ENCODE data around the gene HCRT. TPM values are rescaled to one million over a fixed set of nuclear protein-coding genes. Genes with fewer than 3 reads are reported as not detected.

HCRT gene
- total and polyA plus RNA-seq, 2 donors = 0.19 to 0.23 TPM

- Histone ChIP-seq H3K36me3 (ENCODE audit: control insufficient read depth in 2 of 2, insufficient read depth in 2 of 2, low read length in 1 of 2) (peaks cover 48% of the 10 kb centered on the region in 2 donors), H3K27me3 (ENCODE audit: control insufficient read depth in 2 of 2, insufficient read depth in 1 of 2, low read length in 1 of 2) (no peaks in the 10 kb centered on the region), H3K27ac (ENCODE audit: low read depth in 1 of 2, low read length in 1 of 2) (no peak overlapping the region), H3K9me3 (ENCODE audit: control insufficient read depth in 2 of 2, insufficient read depth in 1 of 2, low read length in 1 of 2) (no peaks in the 10 kb centered on the region), H3K4me3 (ENCODE audit: low read length in 2 of 2) (no peak overlapping the region), H3K4me1 (ENCODE audit: control insufficient read depth in 2 of 2, insufficient read depth in 2 of 2, low read length in 2 of 2) (no peaks in the 10 kb centered on the region)
- no peak for DNase-seq (ENCODE audit: low read depth in 6 of 9, low spot score in 9 of 9)
- 98% methylated on average over 14 of the region's 14 CpGs for WGBS
Measured at GRCh38 chr17:42200706-42201457, 15.6 kb upstream of the HCRT start.

- H3K4me1 ChIP-seq (ENCODE audit: control insufficient read depth in 2 of 2, insufficient read depth in 2 of 2, low read length in 2 of 2) = peaks cover 1 to 2% of the 10 kb centered on the region in 2 donors
- H3K4me3 ChIP-seq (ENCODE audit: low read length in 2 of 2) = no peak overlapping the region
- DNase-seq (ENCODE audit: low read depth in 6 of 9, low spot score in 9 of 9) = no peak
- H3K36me3 ChIP-seq (ENCODE audit: control insufficient read depth in 2 of 2, insufficient read depth in 2 of 2, low read length in 1 of 2) = peaks cover 39 to 40% of the 10 kb centered on the region in 2 donors
- no peaks in the 10 kb centered on the region for H3K27me3 ChIP-seq (ENCODE audit: control insufficient read depth in 2 of 2, insufficient read depth in 1 of 2, low read length in 1 of 2)
- 88% methylated on average over 12 of the region's 12 CpGs for WGBS
- no peak overlapping the region for H3K27ac ChIP-seq (ENCODE audit: low read depth in 1 of 2, low read length in 1 of 2)
- H3K9me3 ChIP-seq (ENCODE audit: control insufficient read depth in 2 of 2, insufficient read depth in 1 of 2, low read length in 1 of 2) = no peaks in the 10 kb centered on the region
Measured at GRCh38 chr17:42199416-42200011, 14.3 kb upstream of the HCRT start.

GRCh38 chr17:42198897-42199296 lies 13.6 kb upstream of the HCRT start:
- H3K9me3 ChIP-seq (ENCODE audit: control insufficient read depth in 2 of 2, insufficient read depth in 1 of 2, low read length in 1 of 2) = no peaks in the 10 kb centered on the region
- 53% methylated on average over 4 of the region's 4 CpGs for WGBS
- DNase-seq (ENCODE audit: low read depth in 6 of 9, low spot score in 9 of 9) = peak in 1 of 9 donors; percentile 25
- peaks cover 3 to 8% of the 10 kb centered on the region in 2 donors for H3K4me1 ChIP-seq (ENCODE audit: control insufficient read depth in 2 of 2, insufficient read depth in 2 of 2, low read length in 2 of 2)
- H3K4me3 ChIP-seq (ENCODE audit: low read length in 2 of 2) = no peak overlapping the region
- H3K27ac ChIP-seq (ENCODE audit: low read depth in 1 of 2, low read length in 1 of 2) = no peak overlapping the region
- H3K36me3 ChIP-seq (ENCODE audit: control insufficient read depth in 2 of 2, insufficient read depth in 2 of 2, low read length in 1 of 2) = peaks cover 33 to 35% of the 10 kb centered on the region in 2 donors
- no peaks in the 10 kb centered on the region for H3K27me3 ChIP-seq (ENCODE audit: control insufficient read depth in 2 of 2, insufficient read depth in 1 of 2, low read length in 1 of 2)

- Histone ChIP-seq H3K27me3 (ENCODE audit: control insufficient read depth in 2 of 2, insufficient read depth in 1 of 2, low read length in 1 of 2) (no peaks in the 10 kb centered on the region), H3K4me1 (ENCODE audit: control insufficient read depth in 2 of 2, insufficient read depth in 2 of 2, low read length in 2 of 2) (peaks cover 10 to 17% of the 10 kb centered on the region in 2 donors), H3K4me3 (ENCODE audit: low read length in 2 of 2) (no peak overlapping the region), H3K9me3 (ENCODE audit: control insufficient read depth in 2 of 2, insufficient read depth in 1 of 2, low read length in 1 of 2) (no peaks in the 10 kb centered on the region), H3K36me3 (ENCODE audit: control insufficient read depth in 2 of 2, insufficient read depth in 2 of 2, low read length in 1 of 2) (peaks cover 25 to 31% of the 10 kb centered on the region in 2 donors), H3K27ac (ENCODE audit: low read depth in 1 of 2, low read length in 1 of 2) (no peak overlapping the region)
- 99% methylated on average over 8 of the region's 8 CpGs for WGBS
- no peak for DNase-seq (ENCODE audit: low read depth in 6 of 9, low spot score in 9 of 9)
Measured at GRCh38 chr17:42197564-42198156, 12.4 kb upstream of the HCRT start.

GRCh38 chr17:42193969-42194899 lies 9.0 kb upstream of the HCRT start, which contains the start of gene GHDC:
GHDC (minus strand) TSS chr17:42194494; CDS start chr17:42193581, 913 bp downstream.
- no peaks in the 10 kb centered on the region for H3K27me3 ChIP-seq (ENCODE audit: control insufficient read depth in 2 of 2, insufficient read depth in 1 of 2, low read length in 1 of 2)
- peak; percentile 68 to 93 (median 82) for DNase-seq (ENCODE audit: low read depth in 6 of 9, low spot score in 9 of 9)
- peak within 1 kb of the TSS; percentile 71 to 78 for H3K27ac ChIP-seq (ENCODE audit: low read depth in 1 of 2, low read length in 1 of 2)
- peak within 1 kb of the TSS; percentile 67 to 72 for H3K4me3 ChIP-seq (ENCODE audit: low read length in 2 of 2)
- peaks cover 10 to 17% of the 10 kb centered on the region in 2 donors for H3K4me1 ChIP-seq (ENCODE audit: control insufficient read depth in 2 of 2, insufficient read depth in 2 of 2, low read length in 2 of 2)
- H3K9me3 ChIP-seq (ENCODE audit: control insufficient read depth in 2 of 2, insufficient read depth in 1 of 2, low read length in 1 of 2) = no peaks in the 10 kb centered on the region
- H3K36me3 ChIP-seq (ENCODE audit: control insufficient read depth in 2 of 2, insufficient read depth in 2 of 2, low read length in 1 of 2) = peaks cover 0 to 2% of the 10 kb centered on the region in 2 donors
- WGBS = 22% methylated on average over 24 of the region's 24 CpGs

- no peaks in the 10 kb centered on the region for H3K27me3 ChIP-seq (ENCODE audit: control insufficient read depth in 2 of 2, insufficient read depth in 1 of 2, low read length in 1 of 2)
- H3K36me3 ChIP-seq (ENCODE audit: control insufficient read depth in 2 of 2, insufficient read depth in 2 of 2, low read length in 1 of 2) = peaks cover 0 to 2% of the 10 kb centered on the region in 2 donors
- H3K4me1 ChIP-seq (ENCODE audit: control insufficient read depth in 2 of 2, insufficient read depth in 2 of 2, low read length in 2 of 2) = peaks cover 10 to 23% of the 10 kb centered on the region in 2 donors
- H3K4me3 ChIP-seq (ENCODE audit: low read length in 2 of 2) = peak overlapping the region; percentile 67 to 72
- H3K9me3 ChIP-seq (ENCODE audit: control insufficient read depth in 2 of 2, insufficient read depth in 1 of 2, low read length in 1 of 2) = no peaks in the 10 kb centered on the region
- WGBS = 88% methylated on average over 12 of the region's 12 CpGs
- no peak overlapping the region for H3K27ac ChIP-seq (ENCODE audit: low read depth in 1 of 2, low read length in 1 of 2)
- no peak for DNase-seq (ENCODE audit: low read depth in 6 of 9, low spot score in 9 of 9)
Measured at GRCh38 chr17:42193216-42193968, 8.1 kb upstream of the HCRT start.

- Histone ChIP-seq H3K4me3 (ENCODE audit: low read length in 2 of 2) (no peak overlapping the region), H3K36me3 (ENCODE audit: control insufficient read depth in 2 of 2, insufficient read depth in 2 of 2, low read length in 1 of 2) (peaks cover 0 to 2% of the 10 kb centered on the region in 2 donors), H3K4me1 (ENCODE audit: control insufficient read depth in 2 of 2, insufficient read depth in 2 of 2, low read length in 2 of 2) (peaks cover 10 to 23% of the 10 kb centered on the region in 2 donors), H3K27ac (ENCODE audit: low read depth in 1 of 2, low read length in 1 of 2) (no peak overlapping the region), H3K27me3 (ENCODE audit: control insufficient read depth in 2 of 2, insufficient read depth in 1 of 2, low read length in 1 of 2) (no peaks in the 10 kb centered on the region), H3K9me3 (ENCODE audit: control insufficient read depth in 2 of 2, insufficient read depth in 1 of 2, low read length in 1 of 2) (no peaks in the 10 kb centered on the region)
- WGBS = 98% methylated on average over 23 of the region's 23 CpGs
- no peak for DNase-seq (ENCODE audit: low read depth in 6 of 9, low spot score in 9 of 9)
Measured at GRCh38 chr17:42192189-42193126, 7.2 kb upstream of the HCRT start.
